IMR-90 (cell line): ENCODE measurements around the gene BPIFB1. TPM values are rescaled to one million over a fixed set of nuclear protein-coding genes. Genes with fewer than 3 reads are reported as not detected.

Source experiments
- ATAC-seq: fragments of 200-7000 bp; cut with Tn5 transposase; 2 replicates; pipeline ENCODE4 v1.9.1; 2020; ENCODE audit warnings: low read depth, mild to moderate bottlenecking, moderate library complexity
- BruUV-seq: library from RNA; stranded (reverse); fragments of 400-500 nt; replicated peaks from 2 replicates; lab custom pipeline; 2021; lab: Mats Ljungman, UMichigan
- CTCF ChIA-PET: fragments of 300-600 bp; formaldehyde crosslinking; extraction: SDS; loops from one replicate; lab custom pipeline; 2021; ENCODE audit warnings: antibody characterized with exemption; lab: Yijun Ruan, JAX
- POLR2A ChIA-PET: fragments of 300-600 bp; sonication (Branson Sonifier 250); formaldehyde crosslinking; loops from one replicate; lab custom pipeline; 2022; ENCODE audit warnings: antibody characterized with exemption; ENCODE audit not compliant: unreplicated experiment; lab: Charles Lee
- DNase-seq: peaks from one replicate; pipeline ENCODE4 v3.0.0; 2013
- H2AFZ ChIP-seq: replicated peaks from 2 replicates; pipeline ENCODE3; 2013; ENCODE audit warnings: low read length, mild to moderate bottlenecking; ENCODE audit not compliant: poor library complexity
- H2AK5ac ChIP-seq: 2 replicates; pipeline ENCODE4 v1.6.1; 2013; ENCODE audit warnings: low read depth, low read length, inconsistent platforms
- H2AK9ac ChIP-seq: replicated peaks from 2 replicates; pipeline ENCODE3; 2013; ENCODE audit warnings: mild to moderate bottlenecking, low read depth, low read length, moderate library complexity; ENCODE audit not compliant: poor library complexity
- H2BK120ac ChIP-seq: 2 replicates; pipeline ENCODE4 v1.6.1; 2013; ENCODE audit warnings: low read depth, low read length, inconsistent platforms
- H2BK15ac ChIP-seq: 3 replicates; pipeline ENCODE4 v1.6.1; 2013; ENCODE audit warnings: low read depth, low read length, inconsistent platforms
- H2BK20ac ChIP-seq: 2 replicates; pipeline ENCODE4 v1.6.1; 2013; ENCODE audit warnings: low read depth, mild to moderate bottlenecking, inconsistent platforms, low read length, moderate library complexity
- H2BK5ac ChIP-seq: 2 replicates; pipeline ENCODE4 v1.6.1; 2013; ENCODE audit warnings: mild to moderate bottlenecking, low read depth, low read length, inconsistent platforms; ENCODE audit not compliant: poor library complexity, severe bottlenecking
- H3K14ac ChIP-seq: replicated peaks from 2 replicates; pipeline ENCODE4 v1.6.1; 2013; ENCODE audit warnings: low read depth, low read length, inconsistent platforms
- H3K18ac ChIP-seq: 2 replicates; pipeline ENCODE4 v1.6.1; 2013; ENCODE audit warnings: low read depth, low read length, control low read depth
- H3K23ac ChIP-seq: 2 replicates; pipeline ENCODE4 v1.6.1; 2013; ENCODE audit warnings: low read depth, low read length, inconsistent platforms
- H3K27ac ChIP-seq: 2 replicates; pipeline ENCODE4 v1.5.1; 2013; ENCODE audit warnings: mild to moderate bottlenecking, control low read depth, low read length; ENCODE audit not compliant: insufficient read depth
- H3K27me3 ChIP-seq: 2 replicates; pipeline ENCODE4 v1.6.1; 2013; ENCODE audit warnings: low read length; ENCODE audit not compliant: control insufficient read depth, insufficient read depth
- H3K36me3 ChIP-seq: 2 replicates; pipeline ENCODE4 v1.6.1; 2013; ENCODE audit warnings: low read length, mixed read lengths; ENCODE audit not compliant: control insufficient read depth, insufficient read depth
- H3K4ac ChIP-seq: 2 replicates; pipeline ENCODE4 v1.6.1; 2013; ENCODE audit warnings: low read depth, low read length, inconsistent platforms
- H3K4me1 ChIP-seq: 2 replicates; pipeline ENCODE4 v1.6.1; 2013; ENCODE audit warnings: low read length, mixed read lengths; ENCODE audit not compliant: control insufficient read depth, insufficient read depth
- H3K4me2 ChIP-seq: 2 replicates; pipeline ENCODE4 v1.6.1; 2013; ENCODE audit warnings: low read depth, mild to moderate bottlenecking, control low read depth, low read length, moderate library complexity
- H3K4me3 ChIP-seq: 2 replicates; pipeline ENCODE4 v1.5.1; 2013; ENCODE audit warnings: low read depth, mild to moderate bottlenecking, control low read depth, low read length, moderate library complexity; ENCODE audit not compliant: insufficient read depth
- H3K56ac ChIP-seq: 2 replicates; pipeline ENCODE4 v1.6.1; 2013; ENCODE audit warnings: low read length, inconsistent platforms; ENCODE audit not compliant: insufficient read depth; ENCODE audit errors: extremely low read depth
- H3K79me1 ChIP-seq, 2 experiments: 2 replicates each; pipeline ENCODE4 v1.6.1; 2013; ENCODE audit warnings: low read length in 2 of 2, inconsistent platforms in 1 of 2, low read depth in 1 of 2
- H3K9ac ChIP-seq: 2 replicates; pipeline ENCODE4 v1.6.1; 2013; ENCODE audit warnings: low read depth, low read length, control low read depth
- H3K9me1 ChIP-seq: 2 replicates; pipeline ENCODE4 v1.6.1; 2013; ENCODE audit warnings: low read length, inconsistent platforms; ENCODE audit not compliant: insufficient read depth
- H3K9me3 ChIP-seq: 2 replicates; pipeline ENCODE4 v1.6.1; 2013; ENCODE audit warnings: low read length; ENCODE audit not compliant: control insufficient read depth, insufficient read depth
- H4K20me1 ChIP-seq: 2 replicates; pipeline ENCODE4 v1.6.1; 2013; ENCODE audit warnings: low read length, inconsistent platforms; ENCODE audit not compliant: insufficient read depth
- H4K5ac ChIP-seq: 2 replicates; pipeline ENCODE4 v1.6.1; 2013; ENCODE audit warnings: mild to moderate bottlenecking, low read depth, low read length, control low read depth
- H4K8ac ChIP-seq, 2 experiments: 2 replicates each; pipeline ENCODE4 v1.6.1; 2013; ENCODE audit warnings: low read depth in 2 of 2, low read length in 2 of 2, control low read depth in 1 of 2, inconsistent platforms in 1 of 2
- H4K91ac ChIP-seq: 2 replicates; pipeline ENCODE4 v1.6.1; 2013; ENCODE audit warnings: low read depth, low read length, inconsistent platforms; ENCODE audit not compliant: insufficient read depth
- BHLHE40 ChIP-seq: fragments of 150-350 bp; IDR thresholded peaks from 2 replicates; pipeline ENCODE4 v1.6.1; 2016; ENCODE audit warnings: mild to moderate bottlenecking, low read depth, low read length
- CEBPB ChIP-seq: IDR thresholded peaks from 2 replicates; pipeline ENCODE4 v1.6.1; 2012; ENCODE audit warnings: low read depth, low read length, improper control_type of control experiment
- CHD1 ChIP-seq: IDR thresholded peaks from 2 replicates; pipeline ENCODE4 v1.6.1; 2012; ENCODE audit warnings: low read depth, low read length, improper control_type of control experiment
- FOS ChIP-seq: fragments of 150-350 bp; IDR thresholded peaks from 2 replicates; pipeline ENCODE4 v1.6.1; 2016; ENCODE audit warnings: low read depth, low read length
- MAFK ChIP-seq: IDR thresholded peaks from 2 replicates; pipeline ENCODE4 v1.6.1; 2012; ENCODE audit warnings: low read depth, low read length, improper control_type of control experiment
- MAZ ChIP-seq: IDR thresholded peaks from 2 replicates; pipeline ENCODE4 v1.6.1; 2012; ENCODE audit warnings: low read depth, mild to moderate bottlenecking, low read length, improper control_type of control experiment, moderate library complexity, borderline replicate concordance
- MXI1 ChIP-seq: IDR thresholded peaks from 2 replicates; pipeline ENCODE4 v1.6.1; 2012; ENCODE audit warnings: low read depth, mild to moderate bottlenecking, low read length, moderate library complexity, borderline replicate concordance
- NFE2L2 ChIP-seq: fragments of 150-350 bp; IDR thresholded peaks from 2 replicates; pipeline ENCODE4 v1.6.1; 2016; ENCODE audit warnings: low read depth, mild to moderate bottlenecking, low read length
- POLR2A ChIP-seq: IDR thresholded peaks from 2 replicates; pipeline ENCODE4 v1.6.1; 2012; ENCODE audit warnings: mild to moderate bottlenecking, low read depth, low read length
- RAD21 ChIP-seq: IDR thresholded peaks from 2 replicates; pipeline ENCODE4 v1.6.1; 2012; ENCODE audit warnings: low read length, improper control_type of control experiment
- RCOR1 ChIP-seq: IDR thresholded peaks from 2 replicates; pipeline ENCODE4 v1.6.1; 2012; ENCODE audit warnings: mild to moderate bottlenecking, low read length, improper control_type of control experiment; ENCODE audit not compliant: insufficient replicate concordance
- RFX5 ChIP-seq: IDR thresholded peaks from 2 replicates; pipeline ENCODE4 v1.8.0; 2012; ENCODE audit warnings: low read depth, mild to moderate bottlenecking, low read length, moderate library complexity
- SMC3 ChIP-seq: fragments of 150-350 bp; IDR thresholded peaks from 2 replicates; pipeline ENCODE4 v1.6.1; 2016; ENCODE audit warnings: low read depth, mild to moderate bottlenecking, antibody characterized with exemption, low read length, moderate library complexity
- WGBS, 2 experiments: methylation state at CpG; one replicate each; pipeline versions ENCODE4 v1.1.5 to v1.1.7; 2013; ENCODE audit warnings: missing lambda C conversion rate in 2 of 2; ENCODE audit not compliant: insufficient read length in 1 of 2; ENCODE audit errors: extremely low coverage in 2 of 2; 5-methylcytosine and 5-hydroxymethylcytosine counted together
- dilution Hi-C: fragments of 300-500 bp; cut with HindIII; formaldehyde crosslinking; loops from one replicate; pipeline ENCODE4 v1.14.3; 2018; ENCODE audit warnings: low sequenced_read_pairs; ENCODE audit not compliant: unreplicated experiment
- in situ Hi-C: fragments of 300-500 bp; cut with MboI; formaldehyde crosslinking; loops from 3 replicates; pipeline ENCODE4 v1.14.3; 2019; ENCODE audit warnings: low sequenced_read_pairs, inconsistent platforms, mixed read lengths
- intact Hi-C: fragments of 100-400 bp; cut with micrococcal nuclease; formaldehyde crosslinking; loops from 2 replicates; pipeline ENCODE4 v1.10.0; 2022
- polyA plus RNA-seq, 3 experiments: library from polyadenylated mRNA; depleted of rRNA; stranded (reverse); fragments of >200 nt; gene quantifications; 2 replicates each; pipeline ENCODE4 v1.2.3, GENCODE V29; 2012; ENCODE audit warnings: low replicate concordance in 1 of 3
- total RNA-seq: library from RNA; depleted of rRNA; stranded (reverse); fragments of >200 nt; gene quantifications from 2 replicates; pipeline ENCODE4 v1.2.3, GENCODE V29; 2012
- TF ChIP-seq, protein P1 (sequence below): conservative IDR thresholded peaks from 2 replicates; pipeline ENCODE4 v1.5.1; 2012; ENCODE audit warnings: mild to moderate bottlenecking, low read depth, low read length, improper control_type of control experiment
- TF ChIP-seq, protein P2 (sequence below): fragments of 150-350 bp; IDR thresholded peaks from 2 replicates; pipeline ENCODE4 v1.6.1; 2017; ENCODE audit warnings: mild to moderate bottlenecking, antibody characterized with exemption, low read length, low read depth
- TF ChIP-seq, protein P3 (sequence below): fragments of 150-350 bp; IDR thresholded peaks from 2 replicates; pipeline ENCODE4 v1.6.1; 2016; ENCODE audit warnings: low read depth, mild to moderate bottlenecking, low read length, moderate library complexity, borderline replicate concordance

Gene BPIFB1
- total and polyA plus RNA-seq, 2 of the 4 experiments (the other 2 are of a cell fraction): not detected

DNA sequence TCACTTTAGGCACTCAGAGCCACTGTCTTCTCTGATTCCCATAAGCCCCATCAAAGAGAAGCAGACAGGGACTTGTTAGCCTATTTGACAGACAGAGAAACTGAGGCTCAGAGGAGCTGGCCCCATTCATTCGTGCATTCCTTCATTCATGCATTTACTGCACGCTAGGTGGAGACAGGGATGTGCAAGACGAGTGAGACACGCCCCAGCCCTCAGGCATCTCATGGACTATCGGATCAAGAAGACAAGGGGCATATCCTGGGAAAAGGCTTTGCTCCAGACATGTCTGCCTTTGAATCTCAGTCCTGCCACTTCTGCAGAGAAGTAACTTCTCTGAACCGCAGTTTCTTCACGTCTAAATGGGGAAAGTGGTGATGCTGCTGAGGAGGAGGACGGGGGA lies 54.1 kb downstream of the BPIFB1 start:
- no peaks in the 10 kb centered on the region for H4K20me1 ChIP-seq
- no TSS peak for BruUV-seq
- ATAC-seq (no peak), DNase-seq (no peak)
- H2BK20ac ChIP-seq: no peak overlapping the region
- no peak overlapping the region for H4K91ac ChIP-seq
- no peaks in the 10 kb centered on the region for H3K79me1 ChIP-seq
- no peak overlapping the region for H3K9ac ChIP-seq
- no peak overlapping the region for H2AK5ac ChIP-seq
- dilution Hi-C loops: no loop called here
- no peaks in the 10 kb centered on the region for H3K9me3 ChIP-seq
- ChIA-PET POLR2A (no interaction called here), CTCF (no interaction called here)
- H3K4me1 ChIP-seq: no peaks in the 10 kb centered on the region
- H3K36me3 ChIP-seq: no peaks in the 10 kb centered on the region
- H3K9me1 ChIP-seq: 0 out of 2 replicates have a peak, but pooled peaks cover 3% of the 10 kb centered on the region
- no peak overlapping the region for H2BK5ac ChIP-seq
- H3K18ac ChIP-seq: no peak overlapping the region
- no peak overlapping the region for H3K23ac ChIP-seq
- no peak overlapping the region for H2BK120ac ChIP-seq
- TF ChIP-seq CEBPB (no peak), SMC3 (no peak), BHLHE40 (no peak), MXI1 (no peak), MAZ (no peak), NFE2L2 (no peak), CHD1 (no peak), POLR2A (no peak), RAD21 (no peak), FOS (no peak), MAFK (no peak), RCOR1 (no peak), RFX5 (no peak)
- TF ChIP-seq, protein P1, sequence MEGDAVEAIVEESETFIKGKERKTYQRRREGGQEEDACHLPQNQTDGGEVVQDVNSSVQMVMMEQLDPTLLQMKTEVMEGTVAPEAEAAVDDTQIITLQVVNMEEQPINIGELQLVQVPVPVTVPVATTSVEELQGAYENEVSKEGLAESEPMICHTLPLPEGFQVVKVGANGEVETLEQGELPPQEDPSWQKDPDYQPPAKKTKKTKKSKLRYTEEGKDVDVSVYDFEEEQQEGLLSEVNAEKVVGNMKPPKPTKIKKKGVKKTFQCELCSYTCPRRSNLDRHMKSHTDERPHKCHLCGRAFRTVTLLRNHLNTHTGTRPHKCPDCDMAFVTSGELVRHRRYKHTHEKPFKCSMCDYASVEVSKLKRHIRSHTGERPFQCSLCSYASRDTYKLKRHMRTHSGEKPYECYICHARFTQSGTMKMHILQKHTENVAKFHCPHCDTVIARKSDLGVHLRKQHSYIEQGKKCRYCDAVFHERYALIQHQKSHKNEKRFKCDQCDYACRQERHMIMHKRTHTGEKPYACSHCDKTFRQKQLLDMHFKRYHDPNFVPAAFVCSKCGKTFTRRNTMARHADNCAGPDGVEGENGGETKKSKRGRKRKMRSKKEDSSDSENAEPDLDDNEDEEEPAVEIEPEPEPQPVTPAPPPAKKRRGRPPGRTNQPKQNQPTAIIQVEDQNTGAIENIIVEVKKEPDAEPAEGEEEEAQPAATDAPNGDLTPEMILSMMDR: no peak
- TF ChIP-seq, protein P2, sequence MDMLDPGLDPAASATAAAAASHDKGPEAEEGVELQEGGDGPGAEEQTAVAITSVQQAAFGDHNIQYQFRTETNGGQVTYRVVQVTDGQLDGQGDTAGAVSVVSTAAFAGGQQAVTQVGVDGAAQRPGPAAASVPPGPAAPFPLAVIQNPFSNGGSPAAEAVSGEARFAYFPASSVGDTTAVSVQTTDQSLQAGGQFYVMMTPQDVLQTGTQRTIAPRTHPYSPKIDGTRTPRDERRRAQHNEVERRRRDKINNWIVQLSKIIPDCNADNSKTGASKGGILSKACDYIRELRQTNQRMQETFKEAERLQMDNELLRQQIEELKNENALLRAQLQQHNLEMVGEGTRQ: no peak
- TF ChIP-seq, protein P3, sequence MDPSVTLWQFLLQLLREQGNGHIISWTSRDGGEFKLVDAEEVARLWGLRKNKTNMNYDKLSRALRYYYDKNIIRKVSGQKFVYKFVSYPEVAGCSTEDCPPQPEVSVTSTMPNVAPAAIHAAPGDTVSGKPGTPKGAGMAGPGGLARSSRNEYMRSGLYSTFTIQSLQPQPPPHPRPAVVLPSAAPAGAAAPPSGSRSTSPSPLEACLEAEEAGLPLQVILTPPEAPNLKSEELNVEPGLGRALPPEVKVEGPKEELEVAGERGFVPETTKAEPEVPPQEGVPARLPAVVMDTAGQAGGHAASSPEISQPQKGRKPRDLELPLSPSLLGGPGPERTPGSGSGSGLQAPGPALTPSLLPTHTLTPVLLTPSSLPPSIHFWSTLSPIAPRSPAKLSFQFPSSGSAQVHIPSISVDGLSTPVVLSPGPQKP: no peak
- H3K4me3 ChIP-seq: no peak overlapping the region
- H4K8ac ChIP-seq: no peak overlapping the region
- H3K56ac ChIP-seq: no peak overlapping the region
- H3K14ac ChIP-seq: no peak overlapping the region
- no peak overlapping the region for H2AK9ac ChIP-seq
- H3K4ac ChIP-seq: no peak overlapping the region
- H3K27ac ChIP-seq: no peak overlapping the region
- 76% methylated on average over 3 of the region's 8 CpGs; no CpG with 5 or more reads in 1 of the 2 experiments for WGBS, 2 experiments
- no peak overlapping the region for H2AFZ ChIP-seq
- H2BK15ac ChIP-seq: no peak overlapping the region
- H4K5ac ChIP-seq: no peak overlapping the region
- intact Hi-C loops: no loop called here
- in situ Hi-C loops: no loop called here
- peaks cover 28% of the 10 kb centered on the region for H3K27me3 ChIP-seq
- no peak overlapping the region for H3K4me2 ChIP-seq
